Epithelial cell of proximal tubule (primary cell): ENCODE measurements around the gene ZNF587. TPM values are rescaled to one million over a fixed set of nuclear protein-coding genes. Genes with fewer than 3 reads are reported as not detected.
"Not testable (repeated sequence)": the region's sequence is repeated elsewhere in the genome, so short reads cannot be mapped to it uniquely, and the experiment has no call there.

ENCODE experiments used
- DNase-seq: peaks from one replicate; pipeline ENCODE4 v3.0.0-alpha.2; 2011; ENCODE audit warnings: low read depth
- H3K4me3 ChIP-seq: 2 replicates; pipeline ENCODE4 v1.5.1; 2011; ENCODE audit warnings: low read depth, mild to moderate bottlenecking, low read length
- total RNA-seq: library from RNA; depleted of rRNA; stranded (reverse); fragments of >200 nt; gene quantifications from 2 replicates; pipeline ENCODE4 v1.2.3, GENCODE V29; 2015
- TF ChIP-seq, protein P1 (sequence below): conservative IDR thresholded peaks from 2 replicates; pipeline ENCODE4 v1.5.1; 2012; ENCODE audit warnings: low read depth, mild to moderate bottlenecking, low read length

The ZNF587 gene
- total RNA-seq, 1 donor from 2014 or later = 14.4 TPM

DNA sequence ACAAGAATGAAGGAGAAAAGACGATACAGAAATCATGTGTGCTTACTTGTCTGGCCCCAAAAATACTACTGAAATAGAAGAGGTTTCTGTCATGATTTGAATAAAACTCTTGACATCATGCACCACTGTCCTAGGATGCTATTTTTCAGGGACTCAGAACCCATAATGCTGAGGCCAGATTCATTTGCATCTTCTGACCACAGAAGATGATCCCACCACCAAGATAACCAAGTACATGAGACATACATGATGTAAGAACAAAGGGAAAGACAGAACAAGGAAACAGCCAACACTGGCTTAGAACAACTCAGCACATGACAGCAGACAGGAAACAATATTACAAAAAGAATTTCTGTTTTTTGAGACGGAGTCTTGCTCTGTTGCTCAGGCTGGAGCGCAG, 37.4 kb upstream of the ZNF587 start:
- no peak for DNase-seq
- TF ChIP-seq, protein P1, sequence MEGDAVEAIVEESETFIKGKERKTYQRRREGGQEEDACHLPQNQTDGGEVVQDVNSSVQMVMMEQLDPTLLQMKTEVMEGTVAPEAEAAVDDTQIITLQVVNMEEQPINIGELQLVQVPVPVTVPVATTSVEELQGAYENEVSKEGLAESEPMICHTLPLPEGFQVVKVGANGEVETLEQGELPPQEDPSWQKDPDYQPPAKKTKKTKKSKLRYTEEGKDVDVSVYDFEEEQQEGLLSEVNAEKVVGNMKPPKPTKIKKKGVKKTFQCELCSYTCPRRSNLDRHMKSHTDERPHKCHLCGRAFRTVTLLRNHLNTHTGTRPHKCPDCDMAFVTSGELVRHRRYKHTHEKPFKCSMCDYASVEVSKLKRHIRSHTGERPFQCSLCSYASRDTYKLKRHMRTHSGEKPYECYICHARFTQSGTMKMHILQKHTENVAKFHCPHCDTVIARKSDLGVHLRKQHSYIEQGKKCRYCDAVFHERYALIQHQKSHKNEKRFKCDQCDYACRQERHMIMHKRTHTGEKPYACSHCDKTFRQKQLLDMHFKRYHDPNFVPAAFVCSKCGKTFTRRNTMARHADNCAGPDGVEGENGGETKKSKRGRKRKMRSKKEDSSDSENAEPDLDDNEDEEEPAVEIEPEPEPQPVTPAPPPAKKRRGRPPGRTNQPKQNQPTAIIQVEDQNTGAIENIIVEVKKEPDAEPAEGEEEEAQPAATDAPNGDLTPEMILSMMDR = no peak

DNA sequence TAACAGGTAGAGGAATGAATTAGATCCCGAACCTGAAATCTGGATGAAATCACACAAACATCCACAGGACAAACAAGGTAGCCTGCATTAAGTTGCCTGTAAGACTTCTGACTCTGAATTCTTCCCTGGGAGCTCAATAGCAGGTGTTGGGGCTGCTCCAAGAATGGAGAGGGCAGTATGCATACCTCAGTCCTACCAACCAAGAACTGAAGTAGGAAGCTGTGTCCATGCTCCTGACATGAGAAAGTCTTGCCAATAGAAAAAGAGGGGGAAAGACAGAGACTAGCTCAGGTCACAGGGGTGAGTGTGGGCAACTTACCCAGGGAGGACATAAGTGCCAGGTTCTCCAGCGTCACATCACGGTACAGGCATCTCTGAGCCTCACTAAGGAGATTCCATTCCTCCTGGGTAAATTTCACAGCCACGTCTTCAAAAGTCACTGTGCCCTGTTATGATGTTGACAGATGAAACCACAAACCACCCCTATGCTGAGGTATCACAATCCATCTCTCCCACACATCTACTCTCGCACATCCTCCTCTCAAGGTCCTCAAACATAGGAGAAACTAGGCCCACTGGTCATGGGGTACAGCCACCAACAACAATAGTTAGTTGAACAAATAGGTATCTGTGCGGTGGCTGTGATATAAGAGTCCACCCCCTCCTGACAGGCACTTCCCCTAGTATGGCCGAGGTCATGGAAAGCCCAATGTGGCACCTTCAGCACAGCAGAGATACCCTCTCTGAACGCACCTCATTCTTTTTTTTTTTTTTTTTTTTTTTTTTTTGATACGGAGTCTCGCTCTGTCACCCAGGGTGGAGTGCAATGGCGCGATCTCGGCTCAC, 36.5 kb upstream of the ZNF587 start:
- peak overlapping the region; percentile 97 for H3K4me3 ChIP-seq
- DNase-seq = not testable (repeated sequence)

More for the DNA sequence above, 37.4 kb upstream of the ZNF587 start:
- no peak overlapping the region for H3K4me3 ChIP-seq

DNA sequence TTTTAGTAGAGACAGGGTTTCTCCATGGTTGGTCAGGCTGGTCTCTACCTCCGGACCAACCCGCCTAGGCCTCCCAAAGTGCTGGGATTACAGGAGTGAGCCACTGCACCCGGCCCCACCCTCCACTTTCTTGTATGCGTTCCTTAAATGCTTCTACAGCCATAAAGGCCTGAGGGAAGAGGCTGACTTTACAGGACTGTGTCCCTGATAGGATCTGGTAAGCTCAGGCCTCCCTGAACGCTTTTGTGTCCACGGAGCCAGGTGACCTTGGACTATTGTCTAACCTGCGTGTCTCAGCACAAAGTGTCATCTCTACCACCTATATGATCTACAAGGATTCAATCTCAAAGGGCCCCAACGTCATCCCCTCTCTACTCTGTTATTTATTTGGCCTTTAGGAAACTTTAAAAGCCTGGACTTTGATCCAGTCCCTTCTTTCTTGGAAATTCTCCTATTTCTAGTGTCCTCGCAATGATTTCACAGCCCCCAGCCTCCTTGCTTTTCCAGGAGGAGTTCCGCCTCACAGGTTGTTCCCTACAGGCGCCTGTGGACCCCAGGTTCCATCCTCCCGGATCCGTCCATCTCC, 35.6 kb upstream of the ZNF587 start:
- TF ChIP-seq, protein P1 = no peak
- H3K4me3 ChIP-seq = peak overlapping the region; percentile 97
- DNase-seq = no peak

DNA sequence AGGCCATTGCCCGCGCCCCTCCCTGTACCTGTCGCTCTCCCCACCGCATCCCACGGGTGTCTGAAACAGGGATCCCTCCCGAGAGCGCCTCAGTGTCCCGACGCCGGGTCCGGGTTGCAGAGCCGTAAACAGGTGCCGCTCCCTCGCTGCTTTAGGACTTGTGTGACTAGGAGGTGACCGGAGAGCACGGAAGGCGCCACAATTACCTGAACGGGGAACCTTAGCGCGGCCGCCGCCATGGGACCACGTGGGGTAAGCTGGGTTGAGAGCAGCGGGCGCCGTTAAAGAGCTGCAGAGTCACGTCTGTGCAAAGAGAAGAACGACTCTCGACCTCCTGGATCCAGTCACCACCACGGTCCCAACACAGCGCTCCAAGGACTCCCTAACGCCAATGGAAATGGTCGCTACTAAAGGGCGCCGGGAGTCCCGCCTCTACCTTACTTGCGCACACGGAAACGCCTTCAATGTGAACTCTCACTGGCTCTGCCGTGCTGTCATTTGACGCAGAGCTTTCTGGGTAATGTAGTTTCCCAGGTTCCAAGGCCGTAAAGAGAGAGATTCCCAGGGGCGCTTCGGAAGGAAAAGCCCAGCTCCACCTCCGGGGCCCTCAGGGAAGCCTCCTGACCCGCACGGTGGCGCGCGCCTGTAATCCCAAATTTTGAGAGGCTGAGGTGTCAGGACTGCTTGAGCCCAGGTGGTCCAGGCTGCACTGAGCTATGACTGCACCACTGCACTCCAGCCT, 35.0 kb upstream of the ZNF587 start, which contains the start of gene ZNF552:
Gene ZNF552 (minus strand): TSS at position 409 of the 742 bp plus-strand sequence. CDS start 170 bp downstream, at position 239.
- DNase-seq = peak; percentile 67
- peak within 1 kb of the TSS; percentile 97 for H3K4me3 ChIP-seq
- TF ChIP-seq, protein P1 = no peak

DNA sequence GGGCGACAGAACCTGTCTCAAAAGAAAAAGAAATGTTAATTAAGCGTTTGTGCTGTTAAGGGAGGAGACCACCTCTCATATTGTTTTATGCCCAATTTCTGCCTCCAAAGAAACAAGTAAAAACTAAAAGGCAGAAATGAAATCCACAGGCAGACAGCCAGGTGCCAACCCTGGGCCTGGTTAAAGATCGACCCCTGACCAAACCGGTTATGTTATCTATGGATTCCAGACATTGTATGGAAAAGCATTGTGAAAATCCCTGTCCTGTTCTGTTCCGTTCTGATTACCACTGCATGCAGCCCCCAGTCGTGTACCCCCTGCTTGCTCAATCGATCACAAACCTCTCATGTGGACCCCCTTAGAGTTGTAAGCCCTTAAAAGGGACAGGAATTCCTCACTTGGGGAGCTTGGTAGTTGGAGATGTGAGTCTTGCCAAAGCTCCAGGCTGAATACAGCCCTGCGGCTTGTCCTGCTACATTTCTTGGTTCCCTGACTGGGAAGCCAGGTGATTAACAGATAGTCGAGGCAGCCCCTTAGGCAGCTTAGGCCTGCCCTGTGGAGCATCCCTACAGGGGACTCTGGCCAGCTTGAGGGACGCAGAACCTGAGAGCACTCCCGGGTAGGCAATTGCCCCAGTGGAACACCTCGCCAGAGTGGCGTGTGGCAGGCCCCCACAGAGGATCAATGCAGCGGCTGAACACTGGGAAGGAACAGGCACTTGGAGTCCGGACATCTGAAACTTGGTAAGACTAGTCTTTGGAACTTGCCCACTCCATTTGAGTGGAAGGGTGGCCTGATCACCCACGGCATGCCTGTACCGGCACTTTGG, 34.2 kb upstream of the ZNF587 start:
- no peak for DNase-seq

DNA sequence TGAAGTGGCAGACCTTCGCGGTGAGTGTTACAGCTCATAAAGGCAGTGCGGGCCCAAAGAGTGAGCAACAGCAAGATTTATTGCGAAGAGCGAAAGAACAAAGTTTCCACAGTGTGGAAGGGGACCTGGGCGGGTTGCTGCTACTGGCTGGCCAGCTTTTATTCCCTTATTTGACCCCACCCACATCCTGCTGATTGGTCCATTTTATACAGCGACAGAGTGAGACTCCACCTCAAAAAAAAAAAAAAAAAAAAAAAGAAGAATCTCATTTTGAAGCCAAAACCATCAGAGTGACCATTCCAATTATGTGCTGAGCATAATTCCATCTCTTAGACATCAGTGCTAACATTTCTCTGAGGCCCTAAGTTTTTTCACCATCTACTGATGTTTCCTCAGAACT, 33.0 kb upstream of the ZNF587 start:
- DNase-seq = no peak
- H3K4me3 ChIP-seq = no peak overlapping the region
- TF ChIP-seq, protein P1 = no peak

More for the DNA sequence above, 34.2 kb upstream of the ZNF587 start:
- H3K4me3 ChIP-seq = peak overlapping the region; percentile 97
- TF ChIP-seq, protein P1 = no peak
